HG03135 (cell line): ENCODE data around the gene SLC39A11.
"Not testable (repeated sequence)": the region's sequence is repeated elsewhere in the genome, so short reads cannot be mapped to it uniquely, and the experiment has no call there.

Experiments
- ATAC-seq: cut with Tn5 transposase; IDR thresholded peaks from one replicate; pipeline ENCODE4 v1.9.1; 2021; ENCODE audit warnings: mild to moderate bottlenecking, moderate library complexity; ENCODE audit not compliant: unreplicated experiment

The SLC39A11 gene

DNA sequence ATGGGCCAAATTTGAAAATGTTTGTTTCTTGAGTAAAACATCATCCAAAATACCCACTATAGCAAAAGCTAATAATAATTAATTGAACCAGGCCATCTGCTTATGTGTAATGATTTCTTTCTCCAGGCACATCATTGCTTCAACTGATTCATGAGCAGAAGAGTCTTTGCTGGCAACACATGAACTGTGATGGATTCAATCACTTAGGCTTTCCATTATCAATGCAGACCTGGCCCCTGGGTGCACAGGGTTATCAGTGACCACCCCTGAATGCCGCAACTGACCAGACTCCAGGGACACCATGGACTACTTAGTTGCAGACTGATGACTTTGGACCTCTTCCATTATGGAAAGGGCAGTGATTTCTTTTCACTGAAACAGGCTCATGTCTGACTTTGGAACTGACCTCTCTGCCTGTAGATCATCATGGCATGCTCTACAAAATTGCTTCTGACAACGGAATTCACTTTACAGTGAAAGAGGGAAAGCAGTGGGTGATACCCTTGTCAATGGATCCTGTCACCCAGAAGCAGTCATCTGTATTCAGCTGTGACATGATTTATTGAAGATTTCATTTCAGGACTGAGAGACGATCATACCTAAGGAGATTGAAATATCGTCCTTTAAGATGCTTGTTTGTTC lies 448.8 kb downstream of the SLC39A11 start:
- ATAC-seq: no peak

DNA sequence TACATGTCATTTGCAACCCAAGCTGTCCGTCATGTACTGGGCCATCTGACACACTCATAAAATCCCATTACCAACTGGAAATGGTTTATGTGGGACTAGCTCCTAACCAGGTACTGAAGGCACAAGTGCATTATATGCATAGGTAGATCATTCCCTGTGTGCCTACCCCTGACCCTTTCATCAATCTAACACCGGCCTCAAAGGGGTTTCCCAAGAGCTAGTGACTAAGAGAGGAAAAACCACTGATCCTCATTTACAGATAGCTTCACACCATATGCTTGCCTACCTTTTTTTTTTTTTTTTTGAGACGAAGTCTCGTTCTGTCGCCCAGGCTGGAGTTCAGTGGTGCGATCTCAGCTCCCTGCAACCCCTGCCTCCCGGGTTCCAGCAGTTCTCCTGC lies 449.8 kb downstream of the SLC39A11 start:
- ATAC-seq: no peak

DNA sequence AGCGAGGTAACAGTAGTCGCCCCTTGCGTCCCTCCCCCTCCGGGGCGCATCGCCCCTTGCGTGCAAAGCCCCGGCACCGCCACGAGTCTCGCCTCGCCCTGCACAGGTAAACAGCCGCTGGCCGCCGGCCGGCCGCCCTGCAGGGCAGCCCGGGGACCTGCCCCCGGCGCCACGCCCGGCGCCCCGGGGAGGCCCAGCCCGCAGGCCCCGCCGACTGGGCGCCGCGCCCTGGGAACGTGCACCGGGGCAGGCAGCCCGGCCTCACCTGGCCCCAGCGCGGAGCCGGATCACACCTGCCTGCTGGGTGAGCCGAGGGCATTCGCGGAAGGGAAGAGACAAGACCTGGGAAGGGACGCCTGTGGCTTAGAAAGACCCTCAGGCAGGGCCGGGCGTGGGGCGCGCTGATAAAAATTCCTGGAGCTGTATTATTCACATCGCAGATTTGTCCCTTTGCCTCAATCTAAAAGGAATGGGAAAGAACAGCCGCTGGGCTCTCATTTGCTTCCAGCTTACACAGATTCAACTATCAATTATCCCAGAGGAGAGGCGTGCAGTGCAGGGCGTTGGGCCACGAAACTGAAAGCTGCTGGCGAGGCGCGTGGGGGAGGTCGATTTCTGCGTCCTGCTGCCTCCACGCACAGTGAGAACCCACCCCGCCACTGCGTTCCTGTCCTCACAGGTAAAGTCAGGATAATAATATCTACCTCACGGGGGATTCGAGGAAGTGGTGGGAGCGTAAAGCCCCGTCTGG lies 451.9 kb downstream of the SLC39A11 start:
- no peak for ATAC-seq

DNA sequence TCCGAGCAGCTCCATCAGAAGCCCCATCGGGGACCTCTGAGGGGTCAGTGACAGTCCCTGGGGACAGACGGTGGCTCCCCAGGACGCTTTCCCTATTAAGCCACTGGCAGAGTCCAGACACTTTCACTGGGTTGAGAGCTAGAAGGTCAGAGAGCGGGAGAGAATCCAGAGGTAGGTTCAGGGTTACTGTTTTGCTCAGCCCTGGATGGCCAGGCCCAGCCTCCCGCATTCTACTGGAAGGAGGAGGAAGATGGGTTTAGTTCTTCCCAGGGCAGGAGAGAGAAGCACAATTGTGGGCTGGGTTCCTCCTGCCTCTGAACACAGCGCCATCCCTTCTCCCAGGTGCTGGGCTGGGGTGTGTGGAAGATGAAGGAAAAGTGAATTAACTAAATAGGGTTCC lies 452.8 kb downstream of the SLC39A11 start:
- no peak for ATAC-seq

DNA sequence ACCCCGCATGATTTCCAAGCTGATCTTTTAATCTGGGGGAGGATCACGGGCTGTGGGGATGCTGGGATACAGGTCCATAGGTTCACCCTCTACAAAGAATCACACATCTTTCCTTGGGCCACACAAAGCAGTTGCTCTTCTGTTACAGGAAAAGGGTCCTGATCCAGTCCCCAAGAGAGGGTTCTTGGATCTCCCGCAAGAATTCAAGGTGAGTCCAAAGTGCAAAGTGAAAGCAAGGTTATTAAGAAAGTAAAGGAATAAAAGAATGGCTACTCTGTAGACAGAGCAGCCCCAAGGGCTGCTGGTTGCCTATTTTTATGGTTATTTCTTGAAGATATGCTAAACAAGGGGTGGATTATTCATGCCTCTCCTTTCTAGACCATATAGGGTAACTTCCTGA lies 453.6 kb downstream of the SLC39A11 start:
- not testable (repeated sequence) for ATAC-seq

DNA sequence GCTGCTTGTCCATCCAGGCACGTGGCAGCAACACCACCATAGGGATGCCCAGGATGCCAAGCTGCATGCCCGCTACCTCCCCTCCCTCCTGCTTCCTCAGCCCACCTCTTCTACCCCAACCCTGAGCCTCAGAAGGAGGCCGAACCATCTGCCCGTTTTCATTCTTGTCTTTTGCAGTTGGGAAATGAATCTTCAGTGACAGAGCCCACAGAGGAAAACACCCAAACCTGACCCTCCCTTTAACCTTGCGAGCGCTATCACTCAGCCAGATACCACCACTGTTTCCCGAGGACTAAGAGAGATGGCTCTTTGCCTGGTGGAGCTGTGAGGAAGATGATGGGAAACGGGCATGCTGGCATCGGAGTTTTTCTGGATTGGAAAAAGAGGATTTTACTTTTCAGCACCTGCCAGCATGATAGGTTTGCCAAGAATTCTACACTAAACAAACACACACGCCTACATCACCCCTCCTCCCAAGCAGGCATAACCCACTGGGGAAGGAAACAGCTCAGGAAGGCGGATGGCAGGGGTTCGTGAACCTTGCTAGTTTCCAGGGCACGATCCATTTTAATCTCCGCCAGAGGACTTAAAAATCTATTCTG lies 457.4 kb downstream of the SLC39A11 start:
- ATAC-seq: no peak

DNA sequence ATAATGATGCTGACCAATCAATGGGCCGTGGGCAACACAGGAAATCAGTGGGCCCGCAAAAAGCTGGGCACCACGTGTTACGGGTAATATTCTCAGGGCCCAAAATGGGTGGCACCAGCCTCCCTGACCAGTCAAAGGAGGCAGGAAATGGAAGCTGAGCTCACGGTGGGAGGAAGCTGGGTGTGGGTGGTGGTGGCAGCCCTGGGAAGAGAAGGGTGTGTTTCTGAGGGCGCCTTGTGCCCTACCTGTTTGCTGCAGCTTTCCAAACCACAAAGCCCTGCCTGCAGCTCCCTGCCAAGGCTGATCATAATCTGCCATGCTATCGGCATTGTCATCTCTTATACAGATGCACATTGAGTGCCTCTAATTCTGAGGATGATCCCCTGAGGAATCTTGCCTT lies 457.9 kb downstream of the SLC39A11 start:
- no peak for ATAC-seq

DNA sequence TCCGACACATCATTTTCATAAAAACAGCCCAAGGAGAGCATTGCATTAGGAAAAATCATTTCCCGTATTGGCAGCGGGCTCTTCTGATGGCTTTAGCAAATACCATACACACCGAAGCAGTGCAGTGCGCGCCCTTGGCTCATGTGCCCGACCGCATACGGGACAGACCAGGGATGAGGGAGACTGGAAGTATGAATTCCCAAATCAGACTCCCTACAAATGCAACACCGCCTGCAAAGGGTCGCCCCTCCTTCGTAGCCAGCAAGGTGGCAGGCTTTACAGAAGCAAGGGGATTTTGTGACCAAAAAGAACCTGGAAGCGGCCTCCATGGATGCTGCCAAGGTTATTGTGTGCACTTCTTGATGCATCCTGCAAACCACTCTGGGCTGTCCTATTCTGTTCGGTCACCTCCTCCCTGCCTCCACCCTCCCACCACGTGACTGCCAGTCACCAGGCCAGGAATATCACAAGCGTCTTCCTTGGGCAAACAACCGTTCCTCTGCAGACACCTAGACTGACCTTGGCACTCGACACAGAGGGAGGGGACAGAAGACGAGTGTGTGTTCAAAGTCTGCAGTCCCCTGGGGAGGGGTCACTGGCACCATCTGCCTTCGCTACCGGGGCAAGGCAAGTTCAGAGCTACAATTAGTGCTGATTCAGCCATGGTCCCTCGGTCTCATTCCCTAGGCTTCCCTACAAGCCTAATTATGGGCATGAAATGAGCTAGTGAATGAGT lies 460.4 kb downstream of the SLC39A11 start:
- no peak for ATAC-seq

DNA sequence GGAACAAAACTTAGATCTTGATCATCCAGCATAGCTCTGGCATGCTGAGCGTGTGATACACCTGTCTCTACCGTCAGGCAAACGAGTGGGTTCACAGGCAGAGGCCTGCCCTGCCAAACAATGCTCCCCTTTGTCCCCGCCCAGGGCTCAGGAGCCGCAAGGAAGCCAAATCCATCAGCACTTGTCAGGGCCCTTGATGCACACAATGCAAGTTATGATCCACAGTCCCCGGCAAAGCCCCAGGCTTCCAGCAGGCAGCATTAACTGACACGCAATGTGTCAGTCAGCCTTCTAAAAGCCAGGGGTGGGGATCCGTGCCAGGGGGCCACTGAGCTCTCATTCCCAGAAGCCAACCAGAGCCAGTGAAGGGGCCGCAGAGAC lies 460.9 kb downstream of the SLC39A11 start:
- no peak for ATAC-seq

DNA sequence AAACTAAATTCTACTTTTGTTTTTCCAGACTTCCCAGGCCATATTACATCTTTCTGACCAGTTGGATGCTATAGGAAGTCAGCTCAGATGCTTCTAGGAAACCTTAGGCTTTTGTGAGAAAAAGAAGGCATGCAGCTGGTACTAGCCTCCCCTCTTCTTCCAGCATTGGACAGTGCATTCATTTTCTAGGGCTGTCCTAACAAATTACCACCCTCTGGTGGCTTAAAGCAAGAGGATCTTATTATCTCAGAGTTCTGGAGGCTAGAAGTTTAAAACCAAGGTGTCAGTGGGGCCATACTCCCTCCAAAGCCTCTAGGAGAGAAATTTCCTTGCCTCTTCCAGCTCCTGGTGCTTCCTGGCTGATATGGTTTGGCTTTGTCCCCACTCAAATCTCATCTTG lies 467.8 kb downstream of the SLC39A11 start:
- ATAC-seq: no peak

DNA sequence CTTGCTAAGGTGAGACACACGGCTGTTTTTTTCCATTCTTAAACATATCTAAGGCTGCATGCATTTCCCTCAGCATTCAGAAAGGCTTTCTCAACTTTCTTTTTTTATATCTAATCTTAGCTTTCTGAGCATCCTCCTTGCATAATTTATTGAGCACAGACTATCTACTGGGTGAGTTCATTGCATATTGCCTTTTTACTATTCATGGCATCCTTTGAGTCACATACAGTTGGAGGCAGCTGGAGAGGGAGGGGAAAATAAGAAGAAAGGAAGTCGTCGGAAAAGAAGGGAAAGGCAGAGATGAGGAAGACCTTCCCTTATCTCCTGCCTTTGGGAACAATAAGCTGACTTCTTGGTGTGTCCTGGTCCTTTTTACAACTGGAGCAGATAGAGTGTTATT lies 468.3 kb downstream of the SLC39A11 start:
- no peak for ATAC-seq

DNA sequence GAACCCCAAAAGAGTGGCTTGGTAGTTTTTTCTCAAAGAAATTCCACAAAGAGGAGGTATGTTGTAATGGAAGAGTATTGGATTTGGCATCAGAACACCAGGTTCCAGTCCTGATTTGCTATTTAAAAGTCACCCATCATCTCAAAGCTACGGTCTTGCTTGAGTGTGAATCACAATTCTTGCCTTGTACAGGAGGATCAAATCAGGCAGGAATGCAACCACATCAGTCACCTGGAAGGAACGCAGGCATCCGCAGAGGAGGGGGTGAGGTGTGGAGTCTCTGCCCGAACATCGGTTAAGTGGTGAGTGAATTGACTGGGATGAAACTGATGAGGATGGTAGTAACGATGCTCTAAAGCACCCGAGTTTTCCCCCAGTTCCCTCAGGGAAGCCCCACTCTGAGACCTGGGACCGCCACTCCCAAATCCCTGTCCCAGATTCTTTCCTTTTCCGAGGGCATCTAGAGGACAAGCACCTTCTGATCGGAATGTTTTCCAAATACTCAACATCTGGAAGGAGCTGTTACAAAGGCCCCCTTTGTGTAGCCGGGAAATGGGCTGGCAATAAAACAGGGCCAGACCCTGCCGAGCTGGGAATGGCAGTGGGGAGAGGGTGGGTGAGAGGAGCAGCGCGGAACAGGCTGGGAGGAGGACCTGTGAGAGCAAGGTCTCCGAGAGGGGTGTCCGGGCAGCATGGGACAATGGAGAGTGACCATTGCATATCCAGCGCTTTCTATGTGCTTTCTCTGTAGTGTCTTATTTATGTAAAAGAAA lies 469.6 kb downstream of the SLC39A11 start:
- no peak for ATAC-seq

DNA sequence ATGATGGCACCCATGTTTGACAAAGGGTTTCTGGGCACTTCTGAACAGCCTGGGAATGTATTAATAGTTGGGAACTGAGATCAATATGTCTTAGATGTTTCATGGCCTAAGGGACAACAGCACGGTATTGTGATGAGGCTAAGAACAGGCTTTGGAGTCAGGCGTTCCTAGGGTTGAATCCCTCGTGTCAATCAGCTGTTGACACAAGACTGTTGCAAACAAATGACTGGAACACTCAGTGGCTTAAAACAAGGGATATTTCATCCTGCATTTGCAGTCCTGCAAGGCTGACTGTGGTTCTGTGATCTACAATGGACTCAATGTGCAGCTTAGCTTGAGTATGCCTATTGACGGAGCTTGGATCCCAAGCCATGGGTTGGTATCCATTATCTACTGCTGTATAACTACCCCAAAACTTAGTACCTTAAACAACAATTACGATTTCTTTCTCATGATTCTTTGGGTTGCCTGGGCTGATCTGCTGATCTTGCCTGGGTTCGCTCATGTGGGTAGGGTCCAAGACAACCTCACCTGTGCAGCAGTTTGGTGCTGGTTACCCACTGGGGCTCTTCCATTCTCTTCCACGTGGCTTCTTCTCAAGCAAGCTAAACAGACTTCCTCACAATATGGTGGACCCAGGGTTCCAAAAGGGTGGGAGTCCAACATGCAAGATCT lies 472.4 kb downstream of the SLC39A11 start:
- no peak for ATAC-seq

DNA sequence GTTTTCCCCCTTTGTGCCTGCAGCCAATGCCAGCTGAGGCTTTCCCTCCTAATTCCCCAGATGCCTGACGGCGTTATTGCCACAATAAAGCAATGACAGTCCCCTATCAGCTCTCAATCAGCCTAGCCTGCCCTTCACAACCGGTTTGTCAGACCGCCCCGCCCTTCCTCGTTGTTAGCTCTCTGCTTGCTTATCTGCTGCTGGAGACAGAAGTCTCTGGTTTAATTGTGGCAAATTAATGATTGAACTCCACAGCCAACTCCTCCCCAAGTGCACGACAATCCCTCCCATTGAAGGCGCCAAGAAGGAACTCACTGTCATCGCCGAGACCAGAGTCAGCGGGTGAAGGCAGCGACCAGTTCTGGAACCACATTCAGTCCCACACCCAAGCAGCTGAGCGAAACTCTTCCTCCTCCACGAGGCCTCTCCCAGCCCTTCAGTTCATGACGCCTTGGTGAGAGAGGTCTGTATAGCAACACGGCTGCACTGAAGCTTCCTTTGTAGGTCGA lies 474.4 kb downstream of the SLC39A11 start:
- ATAC-seq: peak; percentile 55

DNA sequence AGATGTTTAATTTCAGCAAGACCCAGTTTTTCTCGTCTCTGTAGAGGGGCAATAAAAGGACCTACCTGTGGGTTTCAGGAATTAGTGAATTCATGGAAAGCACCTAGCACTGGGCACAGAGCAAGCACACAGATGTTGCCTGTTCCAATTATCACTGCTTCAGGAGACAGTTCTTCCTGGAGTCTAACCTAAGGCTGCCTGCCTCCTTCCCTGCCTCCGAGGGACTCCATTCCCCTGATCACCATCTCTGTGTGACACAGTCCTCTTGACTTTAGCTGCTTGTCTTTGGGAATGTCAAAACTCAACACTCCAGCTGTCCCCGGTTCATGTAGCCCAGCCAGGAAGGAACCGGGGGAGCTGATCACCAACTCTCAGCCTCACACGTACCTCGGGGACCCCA lies 474.9 kb downstream of the SLC39A11 start:
- ATAC-seq: no peak

DNA sequence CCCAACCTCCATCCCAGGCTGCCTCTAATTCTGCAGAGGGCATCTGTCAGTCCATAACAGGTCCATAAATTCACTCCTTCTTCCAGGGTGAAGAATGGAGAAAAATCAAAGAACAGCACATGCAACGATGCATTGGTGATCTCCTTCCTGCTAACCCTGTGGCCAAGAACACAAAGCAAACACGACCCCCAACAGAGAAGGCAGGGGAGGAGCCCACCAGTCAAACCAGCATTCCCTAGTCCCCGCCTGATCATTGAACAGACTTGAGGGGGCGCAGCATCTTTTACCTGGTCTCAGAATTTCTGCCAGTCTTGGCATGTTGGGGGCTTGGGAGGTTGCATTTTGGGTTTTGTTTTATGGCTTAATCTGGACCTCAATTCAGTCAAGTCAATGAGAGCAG lies 476.0 kb downstream of the SLC39A11 start:
- ATAC-seq: no peak

DNA sequence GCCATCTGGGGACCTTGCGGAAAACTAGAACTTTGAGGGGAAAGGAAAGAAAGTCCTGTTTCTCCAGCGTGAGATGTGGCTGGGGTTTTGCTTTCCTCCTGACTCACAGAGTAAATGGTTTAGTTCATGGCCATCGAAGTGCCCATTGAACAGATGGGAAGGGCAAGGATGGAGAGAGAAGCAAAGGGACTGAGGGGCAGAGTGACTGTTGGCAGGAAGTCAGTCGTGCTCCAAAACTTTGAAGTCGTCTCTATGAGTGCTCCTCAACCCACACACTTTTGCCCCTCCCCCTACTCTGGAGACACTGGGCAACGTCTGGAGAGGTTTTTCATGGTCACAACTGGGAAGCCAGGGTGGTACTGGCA lies 476.9 kb downstream of the SLC39A11 start:
- no peak for ATAC-seq

DNA sequence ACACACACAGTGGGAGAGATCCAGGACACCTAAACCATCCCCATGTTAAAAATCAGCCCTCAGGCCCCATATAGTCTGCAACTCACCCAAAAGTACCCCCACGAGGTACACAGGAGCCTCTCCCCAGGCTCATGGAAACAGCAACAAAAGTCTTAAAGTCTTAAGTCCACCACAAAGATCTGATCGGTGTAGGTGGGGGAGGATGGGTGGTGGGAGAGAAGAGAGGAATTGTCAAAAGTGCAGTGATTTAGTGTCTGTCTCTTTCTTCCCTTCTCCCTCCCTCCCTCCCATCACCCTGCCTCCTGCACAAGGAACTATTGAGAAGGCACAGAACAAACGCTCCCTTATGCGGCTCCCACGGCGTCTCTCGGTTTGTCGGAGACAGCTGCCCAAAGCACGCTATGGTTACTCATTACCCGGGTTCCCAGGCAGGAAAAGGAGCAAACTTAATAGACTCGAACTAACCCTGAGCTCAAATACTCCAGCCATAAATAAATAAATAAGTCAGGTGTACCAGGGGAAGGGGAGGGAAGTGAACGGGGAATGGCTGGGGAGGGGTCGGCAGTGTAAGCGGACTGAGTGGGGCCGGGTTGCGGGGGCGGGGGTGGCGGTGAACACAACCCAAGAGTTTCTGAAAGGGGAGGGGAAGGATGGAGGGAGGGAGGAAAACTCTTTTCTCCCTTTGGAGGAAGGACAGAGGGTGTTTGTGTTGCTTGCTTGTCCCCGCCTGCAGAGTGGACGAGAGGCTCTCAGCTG lies 477.4 kb downstream of the SLC39A11 start:
- ATAC-seq: no peak

DNA sequence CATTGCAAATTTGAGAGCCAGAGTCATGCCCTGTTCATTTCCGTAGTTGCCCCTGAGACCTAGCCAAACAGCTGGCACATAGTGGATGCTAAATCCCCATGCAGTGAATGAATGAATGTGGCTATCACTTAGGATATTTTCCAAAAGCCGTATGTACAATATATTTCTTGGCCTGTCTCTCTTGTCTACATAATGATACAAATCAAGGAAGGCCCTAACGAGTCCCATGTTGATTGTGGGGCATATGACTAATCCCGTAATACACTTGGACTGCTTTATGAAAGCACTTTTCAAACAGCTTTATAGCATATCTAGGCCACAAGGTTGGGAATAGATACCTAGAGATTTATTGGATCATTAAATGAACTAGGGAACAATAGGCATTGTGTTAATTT lies 478.0 kb downstream of the SLC39A11 start:
- ATAC-seq: no peak
